GM18519 (cell line): Measurements from ENCODE around the gene ANKRD11.
"Not testable (repeated sequence)": the region's sequence is repeated elsewhere in the genome, so short reads cannot be mapped to it uniquely, and the experiment has no call there.

Experiments used
- ATAC-seq: cut with Tn5 transposase; IDR thresholded peaks from one replicate; pipeline ENCODE4 v1.9.1; 2021; ENCODE audit warnings: mild to moderate bottlenecking, moderate library complexity; ENCODE audit not compliant: unreplicated experiment, low FRiP score

ANKRD11 gene

DNA sequence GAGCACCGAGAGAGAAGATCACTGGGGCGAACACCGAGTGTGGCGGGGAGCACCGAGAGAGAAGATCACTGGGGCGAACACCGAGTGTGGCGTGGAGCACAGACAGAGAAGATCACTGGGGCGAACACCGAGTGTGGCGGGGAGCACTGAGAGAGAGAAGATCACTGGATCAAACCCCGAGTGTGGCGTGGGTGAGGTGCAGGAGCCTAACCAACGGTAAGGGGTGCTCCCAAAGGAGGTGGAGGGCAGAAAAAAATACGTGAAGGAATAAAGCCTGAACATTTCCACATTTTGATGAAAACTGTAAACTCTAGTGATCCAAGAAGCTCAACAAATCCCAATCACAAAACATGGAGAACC, 100.2 kb downstream of the ANKRD11 start:
- not testable (repeated sequence) for ATAC-seq

DNA sequence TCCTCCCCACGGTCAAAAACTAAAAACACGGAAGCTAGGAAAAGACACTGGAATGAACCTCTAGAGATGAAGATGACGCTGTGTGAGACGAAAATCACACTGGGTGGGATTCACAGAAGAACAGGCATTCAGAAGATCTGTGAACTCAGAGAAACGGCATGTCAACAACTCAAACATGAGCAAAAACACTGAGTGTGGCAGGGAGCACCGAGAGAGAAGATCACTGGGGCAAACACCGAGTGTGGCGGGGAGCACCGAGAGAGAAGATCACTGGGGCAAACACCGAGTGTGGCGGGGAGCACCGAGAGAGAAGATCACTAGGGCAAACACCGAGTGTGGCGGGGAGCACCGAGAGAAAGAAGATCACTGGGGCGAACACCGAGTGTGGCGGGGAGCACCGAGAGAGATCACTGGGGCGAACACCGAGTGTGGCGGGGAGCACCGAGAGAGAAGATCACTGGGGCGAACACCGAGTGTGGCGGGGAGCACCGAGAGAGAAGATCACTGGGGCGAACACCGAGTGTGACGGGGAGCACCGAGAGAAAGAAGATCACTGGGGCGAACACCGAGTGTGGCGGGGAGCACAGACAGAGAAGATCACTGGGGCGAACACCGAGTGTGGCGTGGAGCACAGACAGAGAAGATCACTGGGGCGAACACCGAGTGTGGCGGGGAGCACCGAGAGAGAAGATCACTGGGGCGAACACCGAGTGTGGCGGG, 100.7 kb downstream of the ANKRD11 start:
- not testable (repeated sequence) for ATAC-seq

DNA sequence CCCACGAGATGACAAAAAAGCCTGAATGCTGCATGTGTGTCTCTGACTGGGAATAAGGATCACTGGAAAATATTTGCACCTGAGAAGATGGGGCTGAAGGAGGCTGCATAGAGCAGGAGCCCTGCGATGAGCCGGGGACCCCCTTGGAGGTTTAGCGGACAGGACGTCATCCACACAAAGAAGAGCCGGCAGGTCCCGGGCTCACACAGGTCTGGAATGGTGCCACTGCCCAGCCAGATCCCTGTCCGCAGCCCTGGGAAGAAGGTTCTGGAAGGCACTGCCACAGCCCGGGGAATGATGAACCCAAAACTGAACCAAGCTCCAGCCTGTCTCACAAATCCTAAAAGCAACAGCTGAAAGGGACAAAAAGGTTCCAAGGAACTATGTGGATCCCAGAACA, 101.8 kb downstream of the ANKRD11 start:
- ATAC-seq = no peak

DNA sequence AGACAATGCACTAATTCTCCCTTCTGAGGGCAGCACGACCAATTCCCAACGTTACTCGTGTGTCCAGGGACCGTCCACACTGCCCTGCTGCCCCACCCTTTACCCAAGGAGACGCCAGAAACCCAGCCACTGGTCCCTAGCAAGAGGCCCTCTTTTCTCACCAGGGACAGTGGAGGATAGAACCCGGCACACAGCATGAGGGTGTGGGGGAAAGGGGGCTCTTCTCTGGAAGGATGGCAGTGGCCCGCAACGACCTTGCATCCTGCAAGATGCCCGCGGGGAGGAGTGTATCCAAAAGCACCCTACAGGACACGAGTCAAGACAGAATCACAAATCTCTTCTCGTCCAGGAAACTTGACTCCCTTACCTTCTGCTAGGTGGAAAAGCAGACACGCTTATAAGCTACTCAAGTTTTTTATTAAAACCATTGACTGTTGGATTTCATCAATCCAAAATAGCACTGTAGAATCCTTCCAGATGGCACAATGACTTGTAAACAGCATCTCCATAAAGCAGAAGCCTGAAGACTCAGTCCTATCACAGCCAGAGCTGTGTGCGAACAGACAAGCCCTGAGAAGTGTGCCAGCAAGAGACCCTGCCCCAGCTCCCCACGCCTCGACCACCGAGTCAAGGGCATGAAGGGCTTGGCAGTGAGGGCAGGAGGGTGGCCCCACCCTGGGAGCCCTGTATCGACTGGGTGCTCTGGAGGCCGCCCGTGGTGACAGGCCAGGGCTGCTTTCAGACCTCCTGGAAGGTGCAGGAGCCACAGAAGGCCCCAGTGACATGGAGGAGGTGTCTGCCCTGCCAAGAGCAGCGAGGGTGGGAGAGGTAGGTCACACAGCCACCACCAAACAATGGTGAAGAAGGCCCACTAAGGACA, 103.8 kb downstream of the ANKRD11 start:
- no peak for ATAC-seq

DNA sequence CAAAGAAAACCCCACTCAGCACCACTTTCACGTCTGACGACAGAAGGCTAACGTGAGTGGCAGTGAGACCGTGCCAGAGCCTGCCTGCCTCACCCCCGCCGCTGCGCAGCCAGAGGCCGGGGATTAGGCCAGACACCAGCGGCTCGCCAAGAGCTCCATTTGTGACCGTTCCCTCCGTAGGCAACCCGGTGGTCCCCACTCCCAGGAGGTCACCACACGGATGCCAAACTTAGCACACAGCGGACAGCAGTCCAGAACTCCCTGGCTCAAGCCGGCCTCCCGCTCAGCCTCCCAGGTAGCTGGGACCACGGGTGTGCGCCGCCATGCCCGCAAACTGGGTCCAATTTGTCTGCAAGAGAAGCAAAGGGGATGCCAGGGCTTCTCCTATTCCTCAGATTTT, 104.6 kb downstream of the ANKRD11 start:
- no peak for ATAC-seq

DNA sequence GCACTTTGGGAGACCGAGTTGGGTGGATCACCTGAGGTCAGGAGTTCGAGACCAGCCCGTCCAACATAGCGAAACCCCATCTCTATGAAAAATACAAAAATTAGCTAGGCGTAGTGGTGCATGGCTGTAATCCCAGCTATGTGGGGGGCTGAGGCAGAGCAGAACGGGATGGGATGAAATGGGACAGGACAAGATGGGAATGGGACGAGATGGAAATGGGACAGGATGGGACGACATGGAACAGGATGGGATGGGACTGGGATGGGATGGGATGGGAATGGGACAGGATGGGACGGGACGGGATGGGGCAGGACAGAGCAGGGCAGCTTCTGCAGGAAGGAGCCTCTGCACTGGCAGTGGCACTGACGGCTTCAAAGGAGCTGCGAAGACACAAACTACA, 106.1 kb downstream of the ANKRD11 start:
- no peak for ATAC-seq

DNA sequence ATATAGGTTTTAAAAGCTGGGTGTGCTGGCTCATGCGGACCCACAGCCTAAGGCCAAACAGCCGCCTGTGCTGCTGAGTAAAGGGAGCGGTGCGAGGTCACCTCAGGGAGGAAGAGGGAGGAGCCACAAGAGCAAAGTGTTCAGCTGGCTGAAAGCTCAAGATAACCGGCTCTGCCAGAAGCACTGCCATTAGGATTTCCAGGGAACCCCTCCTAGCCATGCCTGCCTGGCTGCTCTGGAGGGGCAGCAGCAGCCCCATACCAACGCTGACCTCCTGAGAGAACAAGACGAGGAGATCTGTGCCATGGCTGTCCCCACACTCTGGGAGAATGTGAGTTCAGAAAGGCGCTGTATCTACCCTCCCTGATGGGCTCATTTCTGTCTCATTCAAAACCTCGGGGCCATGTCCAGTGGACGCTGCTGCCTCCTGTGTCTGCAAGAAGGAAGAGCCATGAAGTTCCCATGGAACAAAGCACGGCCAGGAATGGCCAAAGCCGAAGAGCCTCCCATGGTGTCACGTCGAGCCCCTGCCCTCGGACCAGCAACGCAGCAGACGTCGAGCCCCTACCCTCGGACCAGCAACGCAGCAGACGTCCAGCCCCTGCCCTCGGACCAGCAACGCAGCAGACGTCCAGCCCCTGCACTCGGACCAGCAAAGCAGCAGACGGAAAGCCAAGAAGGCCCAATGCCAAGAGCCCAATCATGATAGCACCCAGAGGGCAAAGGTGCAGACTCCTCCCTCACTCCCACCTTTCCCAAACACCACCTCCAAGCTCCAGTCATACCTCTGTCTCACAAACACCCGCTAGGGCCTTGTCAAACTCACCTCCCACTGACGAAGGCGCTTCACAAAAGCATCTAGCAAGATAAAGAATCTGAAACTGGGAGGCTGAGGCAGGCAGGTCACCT, 107.0 kb downstream of the ANKRD11 start:
- no peak for ATAC-seq

DNA sequence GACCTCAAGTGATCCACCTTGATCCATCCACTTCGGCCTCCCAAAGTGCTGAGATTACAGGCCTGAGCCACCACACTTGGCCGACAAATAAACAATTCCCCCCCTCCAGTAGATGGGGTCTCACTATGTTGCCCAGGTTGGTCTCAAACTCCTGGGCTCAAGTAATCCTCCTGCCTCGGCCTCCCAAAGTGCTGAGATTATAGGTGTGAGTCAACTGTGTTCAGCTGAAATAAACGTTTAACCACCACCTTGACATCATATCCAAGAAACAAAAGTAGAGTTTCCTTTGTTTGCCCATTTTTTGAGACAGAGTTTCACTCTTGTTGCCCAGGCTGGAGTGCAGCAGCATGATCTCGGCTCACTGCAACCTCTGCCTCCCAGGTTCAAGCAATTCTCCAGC, 107.8 kb downstream of the ANKRD11 start:
- not testable (repeated sequence) for ATAC-seq

DNA sequence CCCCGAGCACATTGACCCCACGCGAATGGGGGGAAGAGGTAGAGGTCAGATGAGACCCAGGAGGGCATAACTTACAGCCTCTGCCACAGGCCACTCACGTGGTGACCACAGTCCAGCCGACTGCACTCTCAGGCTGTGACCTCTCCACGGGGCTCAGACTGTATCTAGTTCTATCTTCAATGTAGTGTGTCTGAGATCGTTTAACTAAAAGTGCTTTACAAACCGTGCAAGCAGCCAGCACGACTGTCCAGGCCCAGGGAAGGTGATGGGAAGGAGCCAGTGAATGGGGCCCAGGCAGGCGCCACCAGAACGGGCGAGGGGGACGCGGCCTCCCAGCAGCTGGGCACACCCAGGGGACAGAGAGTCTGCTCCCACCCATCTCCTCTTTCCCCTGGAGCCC, 108.6 kb downstream of the ANKRD11 start:
- ATAC-seq = no peak

DNA sequence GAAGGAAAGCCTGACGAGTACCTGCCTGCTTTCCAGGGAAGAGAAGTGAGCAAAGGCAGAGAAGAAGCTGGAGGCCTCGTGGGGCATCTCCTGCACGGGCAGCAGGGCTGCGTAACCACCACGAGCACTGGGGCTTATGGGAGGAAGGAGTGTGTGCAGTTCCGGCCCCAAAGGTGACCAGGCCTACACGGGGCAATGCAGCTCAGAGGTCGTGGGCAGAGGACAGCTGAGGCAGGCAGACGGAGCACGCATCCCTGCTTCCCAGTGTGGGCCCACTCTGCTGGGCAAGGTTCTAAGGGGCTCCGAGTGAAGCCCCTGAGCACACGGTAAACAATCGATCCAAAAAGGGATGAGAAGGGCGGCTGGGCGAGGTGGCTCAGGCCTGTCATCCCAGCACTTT, 109.7 kb downstream of the ANKRD11 start:
- ATAC-seq = no peak

DNA sequence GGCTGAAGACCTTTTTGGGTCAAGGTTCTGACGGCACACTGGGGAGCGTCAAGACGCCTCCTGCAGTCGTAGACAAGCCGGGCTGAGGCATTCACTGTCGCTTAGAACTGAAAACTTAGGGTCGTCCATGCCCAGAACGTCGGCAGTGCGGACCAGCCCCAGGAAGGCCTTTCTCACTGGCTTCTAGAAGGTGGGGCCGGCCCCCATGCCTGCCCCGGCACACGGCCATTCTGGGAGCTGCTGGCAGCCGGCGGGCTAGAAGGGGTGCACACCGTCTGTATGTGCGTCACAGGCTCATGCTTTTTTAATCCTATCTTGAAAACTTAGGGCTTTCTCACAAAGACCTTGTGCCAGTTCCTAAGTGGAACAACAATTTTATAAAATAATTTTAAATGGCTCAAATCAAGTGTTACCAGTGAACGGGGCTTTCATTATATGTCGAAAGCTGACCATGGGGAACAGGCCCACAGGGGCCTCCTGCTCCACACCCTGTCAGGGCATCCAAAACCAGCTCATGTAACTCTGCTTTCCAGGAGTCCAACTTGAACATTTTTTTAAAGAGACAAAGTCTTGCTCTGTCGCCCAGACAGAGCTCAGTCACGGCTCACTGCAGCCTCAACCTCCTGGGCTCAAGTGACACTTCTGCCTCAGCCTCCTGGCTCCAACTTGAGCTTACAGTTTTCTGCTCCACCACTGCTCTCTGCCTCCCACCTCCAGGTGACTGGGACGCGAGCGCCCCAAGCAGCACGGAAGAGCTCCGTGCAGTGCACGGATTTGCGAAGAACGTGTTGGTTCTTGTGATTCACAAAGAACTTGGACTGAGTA, 111.2 kb downstream of the ANKRD11 start:
- no peak for ATAC-seq

DNA sequence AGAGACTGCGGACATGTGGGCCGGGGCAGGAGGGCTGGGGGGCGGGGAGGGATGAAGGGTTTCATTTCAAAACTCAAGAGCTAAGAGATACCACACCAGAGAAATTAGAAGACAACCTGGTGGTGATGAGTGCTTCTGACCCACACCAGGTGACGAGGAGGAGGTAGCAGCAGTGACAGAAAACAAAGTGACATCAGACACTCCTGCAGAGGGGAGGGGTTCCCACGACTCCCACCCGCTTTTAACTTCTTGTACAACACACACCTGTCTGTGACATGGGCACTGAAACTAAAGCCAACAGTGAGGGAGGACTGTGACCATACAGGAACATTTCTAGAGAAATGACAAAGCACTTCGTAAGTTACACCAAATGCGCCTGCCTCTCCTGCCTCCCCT, 112.9 kb downstream of the ANKRD11 start:
- no peak for ATAC-seq

DNA sequence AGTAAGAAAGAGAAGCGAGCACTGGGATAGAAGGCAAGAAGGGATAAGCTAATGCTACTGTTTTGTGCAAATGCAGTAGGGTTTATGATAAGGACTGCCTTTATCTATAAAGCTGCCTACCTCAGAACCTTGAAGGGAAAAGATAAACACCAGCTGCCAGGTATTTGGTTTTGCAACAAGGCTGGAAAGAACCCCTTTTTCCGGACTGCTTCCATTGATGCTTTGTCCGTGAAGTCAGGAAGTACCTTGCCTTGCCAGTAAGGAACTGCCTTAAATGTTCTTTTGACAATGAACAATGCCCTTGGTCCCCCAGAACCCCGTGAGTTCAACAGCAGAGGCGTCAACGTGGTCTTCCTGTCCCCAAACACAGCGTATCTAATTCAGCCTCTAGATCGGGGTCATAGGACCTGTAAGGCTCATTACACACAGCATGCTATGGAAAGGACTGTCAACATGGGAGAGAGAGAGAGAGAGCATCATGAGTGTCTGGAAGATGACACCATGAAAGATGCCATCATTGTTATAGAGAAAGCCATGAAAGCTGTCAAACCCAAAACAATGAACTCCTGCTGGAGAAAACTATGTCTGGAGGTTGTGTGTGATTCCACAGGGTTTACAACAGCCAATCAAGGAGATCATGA, 113.4 kb downstream of the ANKRD11 start:
- no peak for ATAC-seq

DNA sequence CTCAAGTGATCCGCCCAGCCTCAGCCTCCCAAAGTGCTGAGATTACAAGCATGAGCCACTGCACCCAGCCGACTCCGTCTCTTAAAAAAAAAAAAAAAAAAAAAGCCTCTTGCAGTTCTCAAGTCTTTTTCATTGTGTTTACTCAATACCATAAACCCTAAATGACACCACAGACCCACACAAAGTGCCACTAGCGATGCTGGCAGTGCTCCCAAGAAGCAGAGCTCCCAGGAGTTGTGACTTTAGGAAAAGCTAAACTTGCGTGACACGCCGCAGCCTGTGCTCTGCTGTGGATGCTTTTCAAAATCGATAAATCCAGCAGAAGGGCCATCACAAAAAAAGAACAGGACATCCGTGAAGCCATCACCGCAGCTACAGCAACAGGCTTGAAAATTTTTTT, 114.7 kb downstream of the ANKRD11 start:
- no peak for ATAC-seq

DNA sequence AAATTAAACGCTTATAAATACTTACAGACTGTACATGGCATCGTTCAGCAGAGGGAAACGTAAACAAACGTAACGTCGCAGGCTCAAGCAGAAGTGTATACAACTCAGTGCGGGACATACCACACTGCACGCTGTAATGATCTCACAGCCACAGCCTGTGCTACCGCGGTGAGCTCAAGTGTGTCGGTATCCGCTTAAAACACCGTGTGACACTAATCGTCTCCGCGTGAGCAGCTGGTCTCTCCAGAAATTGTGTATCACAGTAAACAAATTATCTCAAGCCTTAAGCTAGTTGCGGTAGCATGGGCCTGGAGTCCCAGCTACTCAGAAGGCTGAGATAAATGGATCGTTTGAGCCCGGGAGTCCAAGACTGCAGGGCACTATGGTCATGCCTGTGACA, 115.3 kb downstream of the ANKRD11 start:
- peak; percentile 48 for ATAC-seq

DNA sequence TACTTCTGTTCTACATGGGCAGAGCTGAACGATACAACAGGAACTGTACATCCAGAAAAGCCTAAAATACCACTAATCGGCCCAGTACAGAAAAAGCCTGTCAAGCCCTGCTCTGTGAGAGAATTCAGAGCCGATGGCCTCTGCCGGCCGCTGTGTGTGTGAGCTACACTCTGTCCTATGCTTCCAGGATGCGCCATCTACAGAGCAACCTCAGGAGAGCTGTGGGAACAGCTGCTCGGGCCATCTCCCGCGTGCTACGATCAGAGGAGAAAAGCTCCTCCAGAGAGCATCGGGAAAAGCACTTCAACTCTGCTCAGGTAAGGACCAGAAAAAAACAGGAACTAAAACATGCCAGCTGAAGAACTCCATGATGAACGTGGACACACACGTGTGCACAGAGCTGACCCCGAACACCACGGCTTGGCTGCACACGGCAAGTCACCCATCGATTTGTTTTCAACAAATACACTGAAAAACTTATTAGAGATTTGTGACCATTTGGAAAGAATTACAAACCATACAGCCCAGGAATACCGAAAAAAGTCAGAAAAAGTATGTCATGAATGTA, 115.9 kb downstream of the ANKRD11 start:
- no peak for ATAC-seq

DNA sequence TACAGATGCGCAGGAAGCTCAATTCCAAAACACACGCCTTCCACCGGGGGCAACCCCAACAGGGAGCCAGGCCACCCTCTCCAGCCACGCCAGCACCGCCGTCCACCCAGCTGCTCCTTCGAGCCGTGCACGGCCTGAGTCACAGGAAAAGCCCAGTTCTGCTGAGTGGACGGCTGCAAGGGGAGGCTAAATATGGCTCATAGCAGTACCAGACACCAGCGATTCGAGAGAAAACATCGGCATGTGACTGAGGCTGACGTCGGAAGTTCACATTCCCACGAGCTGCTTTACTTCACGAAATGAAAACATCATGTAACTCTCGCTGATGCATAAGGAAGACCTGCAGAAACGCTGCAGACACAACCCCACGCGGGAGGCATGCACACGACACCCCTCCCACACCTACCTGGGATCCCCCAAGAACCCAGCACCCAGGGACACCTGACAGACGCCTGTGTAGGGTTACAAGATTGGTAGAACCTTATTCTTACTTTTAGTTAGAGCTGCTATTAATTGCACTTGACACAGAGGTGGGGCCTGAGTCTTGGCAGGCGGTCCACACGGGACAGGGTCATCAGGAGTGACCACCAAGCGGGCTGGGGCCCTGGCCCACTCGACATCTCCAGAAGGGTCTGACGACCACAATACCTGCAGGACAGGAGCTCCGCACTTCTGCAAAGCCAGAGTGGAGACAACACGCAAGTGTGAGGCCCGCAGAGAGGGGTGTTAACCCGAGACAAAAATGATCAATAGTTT, 116.8 kb downstream of the ANKRD11 start:
- no peak for ATAC-seq

DNA sequence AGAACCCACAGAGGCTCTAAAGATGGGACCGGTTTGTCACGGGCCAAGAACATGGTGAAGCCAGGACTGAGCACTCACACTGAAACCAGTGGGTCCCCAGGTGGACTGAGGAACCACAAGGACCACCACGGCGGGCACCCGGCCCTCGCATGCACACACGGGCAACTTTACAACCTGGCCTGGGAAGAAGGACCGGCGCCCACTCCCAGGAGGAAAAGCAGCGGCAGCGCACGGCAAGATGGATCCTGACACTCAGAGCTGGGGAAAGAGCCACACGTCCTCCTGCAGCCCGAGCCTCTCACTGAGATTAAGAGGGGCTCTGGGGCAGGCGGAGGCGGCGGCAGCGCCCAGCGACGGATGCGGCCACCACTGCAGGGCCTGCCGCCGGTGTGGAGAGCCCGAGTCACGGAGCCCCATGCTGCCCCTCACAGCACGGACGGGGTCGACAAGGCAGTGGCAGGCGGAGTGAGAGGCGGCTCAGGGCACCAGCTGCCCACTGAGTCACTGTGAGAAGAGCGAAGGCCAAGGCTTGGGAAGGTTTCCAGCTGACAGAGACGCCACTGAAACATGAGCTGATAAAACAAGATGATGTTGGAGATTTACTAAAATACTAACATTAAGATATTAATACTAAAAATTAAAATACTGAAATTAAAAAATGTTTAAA, 118.3 kb downstream of the ANKRD11 start:
- ATAC-seq = no peak
